A549 (cell line): Measurements from ENCODE around the gene LARP4. TPM values are rescaled to one million over a fixed set of nuclear protein-coding genes. Genes with fewer than 3 reads are reported as not detected.

Experiments
- ATAC-seq, 2 experiments: fragments of 200-7000 bp in 1 of 2; fragments of >200 bp in 1 of 2; cut with Nextera tagmentation in 1 of 2; cut with Tn5 transposase in 1 of 2; 3 replicates each; pipeline versions ENCODE4 v1.8.0 to v1.9.1; 2018 to 2020; ENCODE audit warnings: mild to moderate bottlenecking in 1 of 2, moderate library complexity in 1 of 2
- CTCF ChIA-PET: fragments of 300-600 bp; sonication (Branson Sonifier 250); formaldehyde crosslinking; extraction: SDS; loops from one replicate; lab custom pipeline; 2021; ENCODE audit warnings: antibody characterized with exemption, inconsistent platforms; lab: Yijun Ruan, JAX
- POLR2A ChIA-PET: fragments of 350-600 bp; formaldehyde crosslinking; extraction: SDS; loops from one replicate; lab custom pipeline; 2021; ENCODE audit warnings: antibody characterized with exemption, inconsistent platforms; lab: Yijun Ruan, JAX
- DNase-seq, 2 experiments: peaks; one replicate each; pipeline versions ENCODE4 v3.0.0 to v3.0.0-alpha.2; 2011 to 2016; ENCODE audit warnings: low read depth in 1 of 2, low spot score in 1 of 2
- FAIRE-seq: peaks from 2 replicates; lab custom pipeline; 2011; peaks lifted over from hg19 to GRCh38; lab: Jason Lieb, UNC
- H3K27ac ChIP-seq, 2 experiments: fragments of >200 bp; sonication (Bioruptor Twin); formaldehyde crosslinking; 3 replicates each; pipeline ENCODE4 v1.5.1; 2016 to 2017
- H3K4me1 ChIP-seq: fragments of >200 bp; sonication (Bioruptor Twin); formaldehyde crosslinking; 3 replicates; pipeline ENCODE4 v1.6.1; 2016
- H3K4me2 ChIP-seq: fragments of >200 bp; sonication (Bioruptor Twin); formaldehyde crosslinking; 3 replicates; pipeline ENCODE4 v1.6.1; 2016
- H3K4me3 ChIP-seq: fragments of >200 bp; sonication (Bioruptor Twin); formaldehyde crosslinking; 3 replicates; pipeline ENCODE4 v1.5.1; 2016
- H3K9me3 ChIP-seq: fragments of >200 bp; sonication (Bioruptor Twin); formaldehyde crosslinking; 3 replicates; pipeline ENCODE4 v1.6.1; 2016
- BCL3 ChIP-seq: fragments of >200 bp; sonication (Bioruptor Twin); formaldehyde crosslinking; IDR thresholded peaks from 3 replicates; pipeline ENCODE4 v1.6.1; 2016
- CBX2 ChIP-seq: fragments of 200-600 bp; sonication (generic); IDR thresholded peaks from 2 replicates; pipeline ENCODE4 v1.6.1; 2016; ENCODE audit warnings: low read depth, mild to moderate bottlenecking, borderline replicate concordance
- CBX8 ChIP-seq: fragments of 200-600 bp; sonication (generic); IDR thresholded peaks from 2 replicates; pipeline ENCODE4 v1.6.1; 2016
- EHMT2 ChIP-seq: fragments of 200-600 bp; sonication (generic); IDR thresholded peaks from 2 replicates; pipeline ENCODE4 v1.6.1; 2016; ENCODE audit warnings: antibody characterized with exemption, low read depth, mild to moderate bottlenecking, moderate library complexity
- FOSB ChIP-seq: fragments of 250-450 bp; sonication (Bioruptor Pico); IDR thresholded peaks from 2 replicates; pipeline ENCODE4 v1.5.0; 2020; ENCODE audit warnings: mild to moderate bottlenecking, moderate library complexity
- HOXA7 ChIP-seq: fragments of 250-450 bp; sonication (Bioruptor Pico); IDR thresholded peaks from 2 replicates; pipeline ENCODE4 v1.5.0; 2020; ENCODE audit warnings: mild to moderate bottlenecking, moderate library complexity
- HOXB13 ChIP-seq: fragments of 250-450 bp; sonication (Bioruptor Pico); IDR thresholded peaks from 2 replicates; pipeline ENCODE4 v1.5.0; 2020; ENCODE audit warnings: low read depth, mild to moderate bottlenecking, moderate library complexity
- HOXB5 ChIP-seq: fragments of 250-450 bp; sonication (Bioruptor Pico); IDR thresholded peaks from 2 replicates; pipeline ENCODE4 v1.5.0; 2020; ENCODE audit warnings: mild to moderate bottlenecking, moderate library complexity
- JUNB ChIP-seq: fragments of >200 bp; sonication (Bioruptor Twin); formaldehyde crosslinking; IDR thresholded peaks from 2 replicates; pipeline ENCODE4 v1.6.1; 2016
- KDM1A ChIP-seq: fragments of 200-600 bp; sonication (generic); IDR thresholded peaks from 2 replicates; pipeline ENCODE4 v1.6.1; 2016; ENCODE audit warnings: low read depth, mild to moderate bottlenecking
- MAZ ChIP-seq: fragments of 150-350 bp; IDR thresholded peaks from 2 replicates; pipeline ENCODE4 v1.6.1; 2014; ENCODE audit warnings: antibody characterized with exemption, low read depth, low read length, borderline replicate concordance
- NFE2L2 ChIP-seq: fragments of 150-350 bp; conservative IDR thresholded peaks from 2 replicates; pipeline ENCODE4 v1.6.1; 2014; ENCODE audit warnings: low read length
- NPAS2 ChIP-seq: fragments of 250-450 bp; sonication (Bioruptor Pico); IDR thresholded peaks from 2 replicates; pipeline ENCODE4 v1.8.0; 2022; ENCODE audit warnings: mild to moderate bottlenecking, moderate library complexity, borderline replicate concordance
- NR3C1 ChIP-seq: fragments of >200 bp; sonication (Bioruptor Twin); formaldehyde crosslinking; IDR thresholded peaks from 3 replicates; pipeline ENCODE4 v1.6.1; 2017
- POLR2AphosphoS2 ChIP-seq: conservative IDR thresholded peaks from 2 replicates; pipeline ENCODE4 v1.6.1; 2012; ENCODE audit warnings: low read length, improper control_type of control experiment, inconsistent platforms
- RARB ChIP-seq: fragments of 250-450 bp; sonication (Bioruptor Pico); IDR thresholded peaks from 2 replicates; pipeline ENCODE4 v1.8.0; 2021; ENCODE audit warnings: mild to moderate bottlenecking, moderate library complexity
- RFX5 ChIP-seq: fragments of 450-650 bp; IDR thresholded peaks from 2 replicates; pipeline ENCODE4 v1.7.1; 2014; ENCODE audit warnings: antibody characterized with exemption, mild to moderate bottlenecking, moderate library complexity
- SMC3 ChIP-seq: fragments of >200 bp; sonication (Bioruptor Twin); formaldehyde crosslinking; IDR thresholded peaks from 3 replicates; pipeline ENCODE4 v1.6.1; 2018; ENCODE audit warnings: inconsistent platforms
- ZC3H11A ChIP-seq: fragments of 450-650 bp; IDR thresholded peaks from 2 replicates; pipeline ENCODE4 v1.6.1; 2014; ENCODE audit warnings: antibody characterized with exemption, mild to moderate bottlenecking
- ZFP36 ChIP-seq: fragments of 450-650 bp; IDR thresholded peaks from 2 replicates; pipeline ENCODE4 v1.6.1; 2014; ENCODE audit warnings: borderline replicate concordance; ENCODE audit not compliant: partially characterized antibody
- ZSCAN20 ChIP-seq: fragments of 250-450 bp; sonication (Bioruptor Pico); IDR thresholded peaks from 2 replicates; pipeline ENCODE4 v1.8.0; 2022; ENCODE audit warnings: mild to moderate bottlenecking, moderate library complexity
- WGBS: methylation state at CpG from one replicate; pipeline ENCODE4 v1.1.6; 2017; ENCODE audit errors: missing lambda C conversion rate; 5-methylcytosine and 5-hydroxymethylcytosine counted together
- polyA plus RNA-seq, 4 experiments: library from polyadenylated mRNA; depleted of rRNA in 3 of 4; stranded (reverse); fragments of >200 nt; fragmentation: RNase III in 1 of 4; extraction: RNeasy Plus Mini Kit Qiagen cat#74134 plus additional on column Dnase treatment in 1 of 4; gene quantifications; 2 replicates in 3 of 4; 3 replicates in 1 of 4; pipeline ENCODE4 v1.2.3, GENCODE V29; 2011 to 2017
- TF ChIP-seq, protein P1 (sequence below): fragments of 450-650 bp; IDR thresholded peaks from 2 replicates; pipeline ENCODE4 v1.6.1; 2014; ENCODE audit warnings: antibody characterized with exemption
- TF ChIP-seq, protein P2 (sequence below): fragments of >200 bp; sonication (Bioruptor Twin); formaldehyde crosslinking; IDR thresholded peaks from 3 replicates; pipeline ENCODE4 v1.5.1; 2016
- TF ChIP-seq, protein P3 (sequence below): fragments of >200 bp; sonication (Bioruptor Twin); formaldehyde crosslinking; IDR thresholded peaks from 2 replicates; pipeline ENCODE4 v1.6.1; 2016
- TF ChIP-seq, protein P4 (sequence below): IDR thresholded peaks from 2 replicates; pipeline ENCODE4 v1.6.1; 2012; ENCODE audit warnings: low read depth, borderline replicate concordance
- TF ChIP-seq, protein P5 (sequence below): IDR thresholded peaks from 2 replicates; pipeline ENCODE4 v1.6.1; 2012

LARP4 gene
- polyA plus RNA-seq, 2 of the 4 experiments (the other 2 are of a cell fraction), result 38.2 to 67.8 TPM

DNA sequence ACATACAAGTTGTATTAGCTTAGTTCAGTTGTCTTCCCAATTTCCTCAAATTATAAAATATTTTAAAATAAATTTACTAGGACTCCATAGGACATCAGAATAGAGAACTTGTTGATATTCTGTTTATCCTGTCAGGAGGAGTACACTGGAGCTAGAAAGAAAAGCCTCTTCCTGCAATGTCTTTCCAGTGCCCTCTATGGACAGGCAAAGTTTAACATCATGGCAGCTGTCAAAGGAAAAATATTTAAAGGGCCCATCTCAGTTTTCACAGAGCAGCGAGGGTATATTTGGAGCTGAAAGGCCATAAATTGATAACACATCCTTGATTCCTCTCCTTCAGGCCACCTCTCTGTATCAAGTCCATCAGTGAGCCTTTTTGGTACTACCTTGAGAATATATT, 123.1 kb downstream of the LARP4 start (continued):
- no peak for TF ChIP-seq KDM1A
- no peak for TF ChIP-seq ZFP36
- no peak for TF ChIP-seq NR3C1
- TF ChIP-seq, protein P1, sequence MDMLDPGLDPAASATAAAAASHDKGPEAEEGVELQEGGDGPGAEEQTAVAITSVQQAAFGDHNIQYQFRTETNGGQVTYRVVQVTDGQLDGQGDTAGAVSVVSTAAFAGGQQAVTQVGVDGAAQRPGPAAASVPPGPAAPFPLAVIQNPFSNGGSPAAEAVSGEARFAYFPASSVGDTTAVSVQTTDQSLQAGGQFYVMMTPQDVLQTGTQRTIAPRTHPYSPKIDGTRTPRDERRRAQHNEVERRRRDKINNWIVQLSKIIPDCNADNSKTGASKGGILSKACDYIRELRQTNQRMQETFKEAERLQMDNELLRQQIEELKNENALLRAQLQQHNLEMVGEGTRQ, result no peak

DNA sequence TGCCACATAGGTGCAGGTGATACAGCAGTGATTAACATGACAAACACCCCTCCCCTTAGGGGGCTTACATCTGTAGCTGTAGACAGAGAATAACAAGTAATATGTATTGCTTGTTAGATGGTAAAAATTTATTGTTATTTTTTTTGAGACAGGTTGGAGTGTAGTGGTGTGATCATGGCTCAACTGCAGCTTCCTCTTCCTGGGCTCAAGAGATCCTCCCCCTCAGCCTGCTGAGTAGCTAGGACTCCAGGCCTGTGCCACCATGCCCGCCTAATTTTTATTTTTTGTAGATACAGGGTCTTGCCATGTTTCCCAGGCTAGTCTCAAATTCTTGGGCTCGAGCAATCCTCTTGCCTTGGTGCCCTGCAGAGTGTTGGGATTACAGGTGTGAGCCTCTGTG, 123.9 kb downstream of the LARP4 start:
- Histone ChIP-seq H3K27ac (no peak overlapping the region), H3K4me2 (no peak overlapping the region), H3K4me1 (peaks cover 33% of the 10 kb centered on the region), H3K9me3 (peaks cover 9% of the 10 kb centered on the region; the same call in 1 of the 3 replicates), H3K4me3 (no peak overlapping the region)
- ATAC-seq, result no peak
- TF ChIP-seq CBX8, result no peak
- TF ChIP-seq, protein P2, sequence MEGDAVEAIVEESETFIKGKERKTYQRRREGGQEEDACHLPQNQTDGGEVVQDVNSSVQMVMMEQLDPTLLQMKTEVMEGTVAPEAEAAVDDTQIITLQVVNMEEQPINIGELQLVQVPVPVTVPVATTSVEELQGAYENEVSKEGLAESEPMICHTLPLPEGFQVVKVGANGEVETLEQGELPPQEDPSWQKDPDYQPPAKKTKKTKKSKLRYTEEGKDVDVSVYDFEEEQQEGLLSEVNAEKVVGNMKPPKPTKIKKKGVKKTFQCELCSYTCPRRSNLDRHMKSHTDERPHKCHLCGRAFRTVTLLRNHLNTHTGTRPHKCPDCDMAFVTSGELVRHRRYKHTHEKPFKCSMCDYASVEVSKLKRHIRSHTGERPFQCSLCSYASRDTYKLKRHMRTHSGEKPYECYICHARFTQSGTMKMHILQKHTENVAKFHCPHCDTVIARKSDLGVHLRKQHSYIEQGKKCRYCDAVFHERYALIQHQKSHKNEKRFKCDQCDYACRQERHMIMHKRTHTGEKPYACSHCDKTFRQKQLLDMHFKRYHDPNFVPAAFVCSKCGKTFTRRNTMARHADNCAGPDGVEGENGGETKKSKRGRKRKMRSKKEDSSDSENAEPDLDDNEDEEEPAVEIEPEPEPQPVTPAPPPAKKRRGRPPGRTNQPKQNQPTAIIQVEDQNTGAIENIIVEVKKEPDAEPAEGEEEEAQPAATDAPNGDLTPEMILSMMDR, result no peak
- TF ChIP-seq NFE2L2, result no peak
- TF ChIP-seq BCL3, result no peak
- no peak for TF ChIP-seq MAZ
- TF ChIP-seq EHMT2, result no peak
- no peak for TF ChIP-seq POLR2AphosphoS2
- TF ChIP-seq KDM1A, result no peak
- no peak for TF ChIP-seq ZSCAN20 (CRISPR knock-in tag)
- no peak for TF ChIP-seq CBX2
- no peak for TF ChIP-seq JUNB
- TF ChIP-seq ZC3H11A, result no peak
- TF ChIP-seq RARB (CRISPR knock-in tag), result no peak
- DNase-seq, result no peak
- no peak for FAIRE-seq
- POLR2A ChIA-PET, result no interaction called here
- 88% methylated on average over 2 of the region's 2 CpGs for WGBS
- CTCF ChIA-PET, result interaction anchor here (1.2 to 1.8 kb wide), 4 partner anchors 9 to 70 kb away, joined by 3 to 6 read pairs (median 4); partner anchors contain the start of gene DIP2B

- WGBS, result 94% methylated on average over 2 of the region's 2 CpGs
- TF ChIP-seq NPAS2 (CRISPR knock-in tag) (no peak), HOXB13 (CRISPR knock-in tag) (no peak), RFX5 (no peak), FOSB (no peak), NR3C1 (no peak), RARB (CRISPR knock-in tag) (no peak), HOXA7 (no peak), HOXB5 (CRISPR knock-in tag) (no peak), SMC3 (no peak), POLR2AphosphoS2 (no peak)
- TF ChIP-seq, protein P2, result no peak
- TF ChIP-seq, protein P3, sequence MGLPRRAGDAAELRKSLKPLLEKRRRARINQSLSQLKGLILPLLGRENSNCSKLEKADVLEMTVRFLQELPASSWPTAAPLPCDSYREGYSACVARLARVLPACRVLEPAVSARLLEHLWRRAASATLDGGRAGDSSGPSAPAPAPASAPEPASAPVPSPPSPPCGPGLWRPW, result no peak
- TF ChIP-seq, protein P4, sequence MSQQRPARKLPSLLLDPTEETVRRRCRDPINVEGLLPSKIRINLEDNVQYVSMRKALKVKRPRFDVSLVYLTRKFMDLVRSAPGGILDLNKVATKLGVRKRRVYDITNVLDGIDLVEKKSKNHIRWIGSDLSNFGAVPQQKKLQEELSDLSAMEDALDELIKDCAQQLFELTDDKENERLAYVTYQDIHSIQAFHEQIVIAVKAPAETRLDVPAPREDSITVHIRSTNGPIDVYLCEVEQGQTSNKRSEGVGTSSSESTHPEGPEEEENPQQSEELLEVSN, result no peak
- TF ChIP-seq, protein P5, sequence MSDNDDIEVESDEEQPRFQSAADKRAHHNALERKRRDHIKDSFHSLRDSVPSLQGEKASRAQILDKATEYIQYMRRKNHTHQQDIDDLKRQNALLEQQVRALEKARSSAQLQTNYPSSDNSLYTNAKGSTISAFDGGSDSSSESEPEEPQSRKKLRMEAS, result no peak
- H3K27ac ChIP-seq, result no peak overlapping the region
- POLR2A ChIA-PET, result no interaction called here
- peaks cover 33% of the 10 kb centered on the region for H3K4me1 ChIP-seq
- H3K9me3 ChIP-seq, result peaks cover 9% of the 10 kb centered on the region; the same call in 1 of the 3 replicates
- no peak; a peak in 1 of 6 replicates for ATAC-seq
- no peak overlapping the region for H3K4me2 ChIP-seq
- no peak for FAIRE-seq
- no peak for DNase-seq
- no peak overlapping the region for H3K4me3 ChIP-seq
- CTCF ChIA-PET, result interaction anchor here (1.5 to 1.7 kb wide), 2 partner anchors 21 to 70 kb away, joined by 5 to 6 read pairs; partner anchors contain the start of gene DIP2B
These were observed 124.7 kb downstream of the LARP4 start for GRCh38 chr12:50525422-50525821.
